Liver (tissue), 9 donors: ENCODE results near the gene ZNF8. TPM values are rescaled to one million over a fixed set of nuclear protein-coding genes. Genes with fewer than 3 reads are reported as not detected.

Experiments
- DNase-seq: peaks from one replicate; pipeline ENCODE4 v3.0.0-alpha.2; 2017; ENCODE audit warnings: low spot score
- H3K27ac ChIP-seq, 2 donors: one replicate each; pipeline ENCODE4 v1.7.0; 2013; ENCODE audit warnings: inconsistent platforms in 2 of 2, low read length in 2 of 2, control low read depth in 1 of 2, low read depth in 1 of 2, mild to moderate bottlenecking in 1 of 2
- H3K27me3 ChIP-seq, 4 donors: one replicate each; pipeline versions ENCODE4 v1.6.1 to v1.7.0; 2013; ENCODE audit warnings: low read length in 3 of 4, inconsistent platforms in 1 of 4, mild to moderate bottlenecking in 1 of 4, moderate library complexity in 1 of 4; ENCODE audit not compliant: control insufficient read depth in 4 of 4, insufficient read depth in 4 of 4
- H3K36me3 ChIP-seq, 4 donors: one replicate each; pipeline versions ENCODE4 v1.6.1 to v1.7.0; 2013; ENCODE audit warnings: low read length in 3 of 4, mild to moderate bottlenecking in 3 of 4, low read depth in 1 of 4, moderate library complexity in 1 of 4; ENCODE audit not compliant: control insufficient read depth in 4 of 4, insufficient read depth in 3 of 4
- H3K4me1 ChIP-seq, 4 donors: one replicate each; pipeline versions ENCODE4 v1.6.1 to v1.7.0; 2013; ENCODE audit warnings: low read length in 3 of 4, mild to moderate bottlenecking in 3 of 4, moderate library complexity in 1 of 4; ENCODE audit not compliant: control insufficient read depth in 4 of 4, insufficient read depth in 4 of 4
- H3K4me3 ChIP-seq, 3 donors: one replicate each; pipeline versions ENCODE4 v1.6.1 to v1.7.0; 2013; ENCODE audit warnings: low read length in 3 of 3, control low read depth in 1 of 3, low read depth in 1 of 3, mild to moderate bottlenecking in 1 of 3
- H3K9ac ChIP-seq, 2 donors: one replicate each; pipeline ENCODE4 v1.7.0; 2013; ENCODE audit warnings: low read length in 2 of 2, mild to moderate bottlenecking in 2 of 2, moderate library complexity in 2 of 2, control low read depth in 1 of 2, low read depth in 1 of 2
- H3K9me3 ChIP-seq, 4 donors: one replicate each; pipeline versions ENCODE4 v1.6.1 to v1.7.0; 2013; ENCODE audit warnings: low read length in 3 of 4; ENCODE audit not compliant: control insufficient read depth in 4 of 4
- ATF3 ChIP-seq: IDR thresholded peaks from 2 replicates; pipeline ENCODE4 v1.6.1; 2016; ENCODE audit warnings: antibody characterized with exemption
- CTCF ChIP-seq: fragments of 150-350 bp; IDR thresholded peaks from 2 replicates; pipeline ENCODE4 v1.5.1; 2017; ENCODE audit warnings: improper control_type of control experiment, low read depth, low read length; ENCODE audit not compliant: missing input control
- EGR1 ChIP-seq, 2 donors: IDR thresholded peaks; 2 replicates each; pipeline ENCODE4 v1.6.1; 2016 to 2018; ENCODE audit warnings: antibody characterized with exemption in 2 of 2, low read depth in 2 of 2
- FOXA1 ChIP-seq: IDR thresholded peaks from 2 replicates; pipeline ENCODE4 v1.6.1; 2016; ENCODE audit warnings: antibody characterized with exemption
- FOXA2 ChIP-seq: IDR thresholded peaks from 2 replicates; pipeline ENCODE4 v1.6.1; 2016; ENCODE audit warnings: antibody characterized with exemption
- GABPA ChIP-seq, 2 donors: IDR thresholded peaks in 1 of 2; conservative IDR thresholded peaks in 1 of 2; 2 replicates each; pipeline ENCODE4 v1.6.1; 2016; ENCODE audit warnings: antibody characterized with exemption in 2 of 2, mild to moderate bottlenecking in 1 of 2, moderate library complexity in 1 of 2
- HNF4A ChIP-seq, 2 donors: conservative IDR thresholded peaks; 2 replicates each; pipeline ENCODE4 v1.6.1; 2016; ENCODE audit warnings: antibody characterized with exemption in 2 of 2, mild to moderate bottlenecking in 2 of 2
- HNF4G ChIP-seq: IDR thresholded peaks from 2 replicates; pipeline ENCODE4 v1.6.1; 2016; ENCODE audit warnings: antibody characterized with exemption
- JUND ChIP-seq, 2 donors: IDR thresholded peaks; 2 replicates each; pipeline ENCODE4 v1.6.1; 2016; ENCODE audit warnings: antibody characterized with exemption in 2 of 2
- MAX ChIP-seq: IDR thresholded peaks from 2 replicates; pipeline ENCODE4 v1.6.1; 2016; ENCODE audit warnings: antibody characterized with exemption
- NR2F2 ChIP-seq: IDR thresholded peaks from 2 replicates; pipeline ENCODE4 v1.6.1; 2016; ENCODE audit warnings: antibody characterized with exemption
- RAD21 ChIP-seq, 2 donors: IDR thresholded peaks; 2 replicates each; pipeline ENCODE4 v1.6.1; 2016; ENCODE audit warnings: antibody characterized with exemption in 2 of 2, mild to moderate bottlenecking in 2 of 2
- REST ChIP-seq: IDR thresholded peaks from 2 replicates; pipeline ENCODE4 v1.6.1; 2016; ENCODE audit warnings: antibody characterized with exemption, mild to moderate bottlenecking
- RXRA ChIP-seq, 2 donors: IDR thresholded peaks; 2 replicates each; pipeline ENCODE4 v1.6.1; 2017 to 2018; ENCODE audit warnings: antibody characterized with exemption in 2 of 2, mild to moderate bottlenecking in 1 of 2
- SP1 ChIP-seq: IDR thresholded peaks from 2 replicates; pipeline ENCODE4 v1.6.1; 2018; ENCODE audit warnings: antibody characterized with exemption, mild to moderate bottlenecking
- TAF1 ChIP-seq: conservative IDR thresholded peaks from 2 replicates; pipeline ENCODE4 v1.6.1; 2016; ENCODE audit warnings: antibody characterized with exemption, mild to moderate bottlenecking
- YY1 ChIP-seq: IDR thresholded peaks from 2 replicates; pipeline ENCODE4 v1.6.1; 2016; ENCODE audit warnings: antibody characterized with exemption, mild to moderate bottlenecking
- ZBTB33 ChIP-seq: IDR thresholded peaks from 2 replicates; pipeline ENCODE4 v1.6.1; 2016; ENCODE audit warnings: antibody characterized with exemption
- whole genome bisulfite sequencing: extraction: QIAGEN DNeasy Blood & Tissue Kit; methylation state at CpG from one replicate; pipeline ENCODE4 v1.1.7; 2013; 5-methylcytosine and 5-hydroxymethylcytosine counted together
- polyA plus RNA-seq, 2 donors: library from polyadenylated mRNA; stranded (reverse) in 1 of 2; unstranded in 1 of 2; fragments of 200-250 nt in 1 of 2; fragments of >200 nt in 1 of 2; fragmentation: Nextera tagmentation in 1 of 2; extraction: Ambion mirVana in 1 of 2; gene quantifications; one replicate each; pipeline versions ENCODE4 v1.2.1 to v1.2.3, GENCODE V29; 2013 to 2015
- total RNA-seq, 2 donors: library from RNA; depleted of rRNA; stranded (reverse); fragments of >200 nt; gene quantifications; one replicate each; pipeline ENCODE4 v1.2.3, GENCODE V29; 2014
- donor health status: healthy.
- donor health status: healthy.
- donor health status: healthy.
- donor health status: healthy.
- donor health status: healthy.

ZNF8 gene
- total and polyA plus RNA-seq, 4 donors = 0.37 to 4.6 (median 1.6) TPM

GRCh38 chr19:58345558-58345957 lies 66.8 kb downstream of the ZNF8 start:
- DNase-seq = no peak
- Histone ChIP-seq H3K27ac (no peak overlapping the region), H3K27me3 (no peaks in the 10 kb centered on the region), H3K9ac (no peak overlapping the region), H3K4me3 (no peak overlapping the region), H3K9me3 (no peaks in the 10 kb centered on the region), H3K36me3 (peaks cover 0 to 6% (median 2%) of the 10 kb centered on the region in 4 donors), H3K4me1 (peaks cover 14 to 34% (median 27%) of the 10 kb centered on the region in 4 donors)
- TF ChIP-seq ATF3 = no peak
- TF ChIP-seq EGR1 (IDR thresholded peaks at IDR 0.05; ENCODE audit: low read depth in 2 of 2) = no peak
- no peak for TF ChIP-seq TAF1
- no peak for TF ChIP-seq ZBTB33
- TF ChIP-seq FOXA2 = no peak
- no peak for TF ChIP-seq YY1
- no peak for TF ChIP-seq MAX
- TF ChIP-seq NR2F2 = no peak
- TF ChIP-seq REST = no peak
- no peak for TF ChIP-seq JUND (IDR thresholded peaks at IDR 0.05)
- TF ChIP-seq CTCF = no peak
- TF ChIP-seq FOXA1 = no peak
- TF ChIP-seq RXRA (IDR thresholded peaks at IDR 0.05) = no peak
- no peak for TF ChIP-seq HNF4G
- no peak for TF ChIP-seq GABPA (IDR thresholded peaks at IDR 0.05 in 1 of 2, conservative IDR thresholded peaks at IDR 0.05 in 1 of 2)
- TF ChIP-seq RAD21 (IDR thresholded peaks at IDR 0.05) = no peak
- TF ChIP-seq HNF4A (conservative IDR thresholded peaks at IDR 0.05) = no peak
- no peak for TF ChIP-seq SP1
- WGBS = 76% methylated on average over 5 of the region's 5 CpGs
